BE2C (cell line): Measurements from ENCODE around the gene CPA2.
"Not testable (repeated sequence)": the region's sequence is repeated elsewhere in the genome, so short reads cannot be mapped to it uniquely, and the experiment has no call there.

Experiments
- DNase-seq: peaks from one replicate; pipeline ENCODE4 v3.0.0-alpha.2; 2020
- H3K27me3 ChIP-seq: fragments of 250-450 bp; sonication (Bioruptor Pico); 2 replicates; pipeline ENCODE4 v1.5.1; 2020; ENCODE audit warnings: mild to moderate bottlenecking
- H3K36me3 ChIP-seq: fragments of 250-450 bp; sonication (Bioruptor Pico); 2 replicates; pipeline ENCODE4 v1.5.1; 2020; ENCODE audit warnings: mild to moderate bottlenecking
- H3K4me1 ChIP-seq: fragments of 250-450 bp; sonication (Bioruptor Pico); 2 replicates; pipeline ENCODE4 v1.5.1; 2020
- H3K4me3 ChIP-seq: 2 replicates; pipeline ENCODE4 v1.5.1; 2011; ENCODE audit warnings: low read depth, low read length
- H3K9me3 ChIP-seq: fragments of 250-450 bp; sonication (Bioruptor Pico); 2 replicates; pipeline ENCODE4 v1.5.1; 2020
- TF ChIP-seq, protein P1 (sequence below): IDR thresholded peaks from 2 replicates; pipeline ENCODE4 v1.5.1; 2012; ENCODE audit warnings: mild to moderate bottlenecking, low read depth, low read length

CPA2 gene

GRCh38 chr7:130234078-130234477 lies 32.6 kb upstream of the CPA2 start:
- no peaks in the 10 kb centered on the region for H3K36me3 ChIP-seq
- H3K9me3 ChIP-seq: no peaks in the 10 kb centered on the region
- H3K4me3 ChIP-seq: no peak overlapping the region
- DNase-seq: no peak
- H3K27me3 ChIP-seq: no peaks in the 10 kb centered on the region
- H3K4me1 ChIP-seq: no peaks in the 10 kb centered on the region
- TF ChIP-seq, protein P1, sequence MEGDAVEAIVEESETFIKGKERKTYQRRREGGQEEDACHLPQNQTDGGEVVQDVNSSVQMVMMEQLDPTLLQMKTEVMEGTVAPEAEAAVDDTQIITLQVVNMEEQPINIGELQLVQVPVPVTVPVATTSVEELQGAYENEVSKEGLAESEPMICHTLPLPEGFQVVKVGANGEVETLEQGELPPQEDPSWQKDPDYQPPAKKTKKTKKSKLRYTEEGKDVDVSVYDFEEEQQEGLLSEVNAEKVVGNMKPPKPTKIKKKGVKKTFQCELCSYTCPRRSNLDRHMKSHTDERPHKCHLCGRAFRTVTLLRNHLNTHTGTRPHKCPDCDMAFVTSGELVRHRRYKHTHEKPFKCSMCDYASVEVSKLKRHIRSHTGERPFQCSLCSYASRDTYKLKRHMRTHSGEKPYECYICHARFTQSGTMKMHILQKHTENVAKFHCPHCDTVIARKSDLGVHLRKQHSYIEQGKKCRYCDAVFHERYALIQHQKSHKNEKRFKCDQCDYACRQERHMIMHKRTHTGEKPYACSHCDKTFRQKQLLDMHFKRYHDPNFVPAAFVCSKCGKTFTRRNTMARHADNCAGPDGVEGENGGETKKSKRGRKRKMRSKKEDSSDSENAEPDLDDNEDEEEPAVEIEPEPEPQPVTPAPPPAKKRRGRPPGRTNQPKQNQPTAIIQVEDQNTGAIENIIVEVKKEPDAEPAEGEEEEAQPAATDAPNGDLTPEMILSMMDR: no peak

DNA sequence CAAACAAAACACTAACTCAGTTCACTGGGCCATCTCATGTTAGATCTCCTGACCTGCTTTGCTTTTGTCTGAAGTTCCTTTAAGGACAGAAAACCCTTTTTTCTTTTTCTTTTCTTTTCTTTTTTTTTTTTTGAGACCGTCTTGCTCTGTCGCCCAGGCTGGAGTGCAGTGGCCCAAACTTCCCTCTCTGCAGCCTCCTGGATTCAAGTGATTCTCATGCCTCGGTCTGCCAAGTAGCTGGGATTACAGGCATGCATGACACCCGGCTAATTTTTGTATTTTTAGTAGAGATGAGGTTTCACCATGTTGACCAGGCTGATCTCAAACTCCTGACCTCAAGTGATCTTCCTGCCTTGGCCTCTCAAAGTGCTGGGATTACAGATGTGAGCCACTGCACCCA lies 30.3 kb upstream of the CPA2 start:
- DNase-seq, H3K4me1 ChIP-seq, H3K9me3 ChIP-seq: not testable (repeated sequence)

DNA sequence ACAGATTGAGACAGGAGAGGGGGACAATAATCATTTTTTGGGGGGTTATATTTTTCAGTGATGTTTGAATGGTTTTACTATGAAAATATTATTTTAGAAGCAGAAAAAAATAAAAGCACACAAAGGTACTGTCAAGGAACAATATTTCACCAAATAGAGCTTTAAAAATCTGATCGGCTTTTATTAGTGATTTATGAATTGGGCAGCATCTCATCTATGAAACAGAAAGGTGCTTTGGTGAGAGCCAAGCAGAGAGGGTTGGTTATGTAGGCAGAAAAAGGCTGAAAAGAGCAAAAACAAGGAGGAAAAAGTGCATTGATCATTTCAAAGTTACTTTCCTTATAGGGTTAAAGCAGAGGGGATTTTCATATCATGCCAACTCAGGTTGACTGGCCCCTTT lies 26.4 kb upstream of the CPA2 start:
- TF ChIP-seq, protein P1: no peak
- H3K36me3 ChIP-seq: no peaks in the 10 kb centered on the region
- no peaks in the 10 kb centered on the region for H3K4me1 ChIP-seq
- peaks cover 7% of the 10 kb centered on the region; the same call in 1 of the 2 replicates for H3K27me3 ChIP-seq
- H3K4me3 ChIP-seq: no peak overlapping the region
- no peaks in the 10 kb centered on the region for H3K9me3 ChIP-seq
- no peak for DNase-seq

More for the DNA sequence above, 30.3 kb upstream of the CPA2 start:
- H3K27me3 ChIP-seq, H3K36me3 ChIP-seq, H3K4me3 ChIP-seq: not testable (repeated sequence)

DNA sequence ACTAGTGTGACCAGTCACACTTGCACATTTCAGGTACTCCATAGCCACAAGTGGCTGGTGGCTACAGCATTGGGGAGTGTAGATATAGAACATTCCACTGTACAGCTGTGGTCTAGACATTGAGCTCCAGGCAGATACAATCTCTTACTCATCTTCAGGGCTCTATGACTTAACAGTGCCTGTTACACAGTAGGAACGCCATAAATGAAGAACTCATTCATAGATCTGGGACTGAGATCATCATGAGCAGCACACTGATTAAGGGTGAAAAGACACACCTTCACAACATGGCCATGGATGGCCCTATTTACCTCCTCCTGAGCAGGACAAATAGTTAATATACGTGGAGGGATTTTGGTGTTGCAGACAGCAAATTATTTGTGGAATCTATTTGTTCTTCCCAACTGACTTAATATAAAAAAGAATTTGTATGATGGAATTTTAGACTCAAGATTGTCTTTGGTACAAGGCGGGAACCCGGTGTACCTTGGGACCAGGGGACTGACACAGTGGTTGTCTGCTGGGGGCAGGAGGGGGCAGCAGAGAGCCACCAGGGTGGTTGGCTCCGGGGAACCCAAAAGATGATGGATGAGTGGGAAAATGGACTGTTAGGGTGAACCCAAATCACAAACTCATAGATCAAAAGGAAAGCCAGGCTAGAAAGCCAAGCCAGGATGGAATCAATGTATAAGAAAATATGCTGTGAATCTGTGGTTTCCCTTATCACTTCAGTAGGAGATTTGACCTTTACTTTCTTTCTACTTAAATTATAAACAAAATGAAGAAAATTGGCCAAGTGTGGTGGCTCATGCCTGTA lies 24.3 kb upstream of the CPA2 start:
- peak; percentile 72 for DNase-seq
- Histone ChIP-seq H3K4me1 (no peaks in the 10 kb centered on the region), H3K27me3 (peaks cover 7% of the 10 kb centered on the region; the same call in 1 of the 2 replicates), H3K9me3 (no peaks in the 10 kb centered on the region), H3K4me3 (no peak overlapping the region), H3K36me3 (no peaks in the 10 kb centered on the region)
- TF ChIP-seq, protein P1: peak; percentile 97

GRCh38 chr7:130243486-130243885 lies 23.2 kb upstream of the CPA2 start:
- not testable (repeated sequence) for H3K9me3 ChIP-seq, DNase-seq, H3K4me3 ChIP-seq, H3K4me1 ChIP-seq, H3K36me3 ChIP-seq, H3K27me3 ChIP-seq

DNA sequence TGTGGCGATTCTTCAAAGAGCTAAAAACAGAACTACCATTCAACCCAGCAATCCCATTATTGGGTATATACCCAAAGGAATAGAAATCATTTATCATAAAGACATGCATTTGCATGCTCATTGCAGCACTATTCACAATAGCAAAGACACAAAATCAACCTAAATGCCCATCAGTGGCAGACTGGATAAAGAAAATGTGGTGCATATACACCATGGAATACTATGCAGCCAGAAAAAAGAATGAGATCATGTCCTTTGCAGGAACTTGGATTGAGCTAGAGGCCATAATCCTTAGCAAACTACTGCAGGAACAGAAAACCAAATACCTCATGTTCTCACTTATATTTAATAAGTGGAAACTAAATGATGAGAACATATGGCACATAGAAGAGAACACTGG lies 20.2 kb upstream of the CPA2 start:
- H3K4me3 ChIP-seq, H3K4me1 ChIP-seq, H3K9me3 ChIP-seq, H3K36me3 ChIP-seq, H3K27me3 ChIP-seq, DNase-seq: not testable (repeated sequence)

DNA sequence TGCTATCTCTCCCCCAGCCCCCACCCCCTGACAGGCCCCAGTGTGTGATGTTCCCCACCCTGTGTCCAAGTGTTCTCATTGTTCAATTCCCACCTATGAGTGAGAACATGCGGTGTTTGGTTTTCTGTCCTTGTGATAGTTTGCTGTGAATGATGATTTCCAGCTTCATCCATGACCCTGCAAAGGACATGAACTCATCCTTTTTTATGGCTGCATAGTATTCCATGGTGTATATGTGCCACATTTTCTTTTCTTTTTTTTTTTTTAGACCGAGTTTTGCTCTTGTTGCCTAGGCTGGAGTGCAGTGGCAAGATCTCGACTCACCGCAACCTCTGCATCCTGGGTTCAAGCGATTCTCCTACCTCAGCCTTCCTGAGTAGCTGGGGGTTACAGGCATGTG lies 17.8 kb upstream of the CPA2 start:
- not testable (repeated sequence) for DNase-seq, H3K36me3 ChIP-seq, H3K4me3 ChIP-seq, H3K27me3 ChIP-seq, H3K4me1 ChIP-seq, H3K9me3 ChIP-seq

DNA sequence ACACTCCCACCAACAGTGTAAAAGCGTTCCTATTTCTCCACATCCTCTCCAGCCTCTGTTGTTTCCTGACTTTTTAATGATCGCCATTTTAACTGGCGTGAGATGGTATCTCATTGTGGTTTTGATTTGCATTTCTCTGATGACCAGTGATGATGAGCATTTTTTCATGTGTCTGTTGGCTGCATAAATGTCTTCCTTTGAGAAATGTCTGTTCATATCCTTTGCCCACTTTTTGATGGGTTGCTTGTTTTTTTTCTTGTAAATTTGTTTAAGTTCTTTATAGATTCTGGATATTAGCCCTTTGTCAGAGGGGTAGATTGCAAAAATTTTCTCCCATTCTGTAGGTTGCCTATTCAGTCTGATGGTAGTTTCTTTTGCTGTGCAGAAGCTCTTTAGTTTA lies 17.0 kb upstream of the CPA2 start:
- not testable (repeated sequence) for DNase-seq, H3K9me3 ChIP-seq, H3K4me3 ChIP-seq, H3K4me1 ChIP-seq, H3K36me3 ChIP-seq, H3K27me3 ChIP-seq

GRCh38 chr7:130254555-130254954 lies 12.1 kb upstream of the CPA2 start:
- Histone ChIP-seq H3K4me3 (no peak overlapping the region), H3K9me3 (no peaks in the 10 kb centered on the region), H3K4me1 (no peaks in the 10 kb centered on the region), H3K27me3 (no peaks in the 10 kb centered on the region), H3K36me3 (no peaks in the 10 kb centered on the region)
- TF ChIP-seq, protein P1: no peak
- DNase-seq: no peak
